ENCODE measurements around the gene CRTC3. TPM values are rescaled to one million over a fixed set of nuclear protein-coding genes. Genes with fewer than 3 reads are reported as not detected.

Gene CRTC3
- total RNA-seq, 2 experiments from 2014 or later, result 5.6 to 14.7 TPM

DNA sequence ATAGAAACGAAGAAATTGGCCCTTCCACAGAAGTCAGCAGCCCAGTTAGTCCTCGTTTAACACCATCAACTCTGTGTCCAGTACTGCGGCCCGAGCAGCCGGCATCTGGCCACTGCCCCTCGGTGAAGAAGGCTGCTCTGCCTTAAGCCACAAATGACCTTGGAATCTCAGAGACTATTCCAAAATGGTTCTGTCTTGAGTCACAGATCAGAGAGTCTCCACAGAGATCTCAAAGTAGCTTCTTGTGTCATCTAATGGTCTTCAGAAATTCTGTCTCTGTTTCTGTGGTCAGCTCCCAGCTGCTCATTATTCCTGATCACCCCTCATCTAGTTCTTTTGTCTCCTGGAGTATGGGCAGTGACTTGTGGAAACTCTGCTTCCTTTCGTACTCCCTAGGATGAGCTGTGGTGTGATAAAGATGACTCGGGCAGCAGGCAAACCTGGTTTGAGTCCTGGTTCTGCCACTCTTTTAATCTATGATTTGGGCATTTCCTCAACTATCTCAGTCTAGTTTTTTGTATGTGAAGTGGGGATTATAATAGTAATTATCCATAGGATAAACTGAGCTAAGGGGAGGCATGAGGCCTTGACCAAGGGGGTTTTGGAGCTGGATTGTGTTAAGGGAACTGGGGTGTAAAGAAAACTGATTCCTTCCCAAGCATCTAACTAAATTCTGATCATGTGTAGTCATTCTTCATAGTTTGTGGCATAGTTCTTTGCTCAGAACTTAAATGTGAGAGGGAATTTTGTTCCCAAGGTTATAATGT, 22.6 kb downstream of the CRTC3 start:
- intact Hi-C loops (cut with micrococcal nuclease; ENCODE audit: unreplicated experiment), result no loop called here
- TF ChIP-seq, protein P1, sequence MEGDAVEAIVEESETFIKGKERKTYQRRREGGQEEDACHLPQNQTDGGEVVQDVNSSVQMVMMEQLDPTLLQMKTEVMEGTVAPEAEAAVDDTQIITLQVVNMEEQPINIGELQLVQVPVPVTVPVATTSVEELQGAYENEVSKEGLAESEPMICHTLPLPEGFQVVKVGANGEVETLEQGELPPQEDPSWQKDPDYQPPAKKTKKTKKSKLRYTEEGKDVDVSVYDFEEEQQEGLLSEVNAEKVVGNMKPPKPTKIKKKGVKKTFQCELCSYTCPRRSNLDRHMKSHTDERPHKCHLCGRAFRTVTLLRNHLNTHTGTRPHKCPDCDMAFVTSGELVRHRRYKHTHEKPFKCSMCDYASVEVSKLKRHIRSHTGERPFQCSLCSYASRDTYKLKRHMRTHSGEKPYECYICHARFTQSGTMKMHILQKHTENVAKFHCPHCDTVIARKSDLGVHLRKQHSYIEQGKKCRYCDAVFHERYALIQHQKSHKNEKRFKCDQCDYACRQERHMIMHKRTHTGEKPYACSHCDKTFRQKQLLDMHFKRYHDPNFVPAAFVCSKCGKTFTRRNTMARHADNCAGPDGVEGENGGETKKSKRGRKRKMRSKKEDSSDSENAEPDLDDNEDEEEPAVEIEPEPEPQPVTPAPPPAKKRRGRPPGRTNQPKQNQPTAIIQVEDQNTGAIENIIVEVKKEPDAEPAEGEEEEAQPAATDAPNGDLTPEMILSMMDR (conservative IDR thresholded peaks at IDR 0.05; ENCODE audit: low read length), result no peak
- TF ChIP-seq EZH2phosphoT487 (IDR thresholded peaks at IDR 0.05; ENCODE audit: borderline replicate concordance, low read depth, low read length), result no peak
- Histone ChIP-seq H2AFZ (ENCODE audit: low read length) (no peak overlapping the region), H3K27ac (ENCODE audit: low read depth, low read length, poor library complexity, severe bottlenecking) (no peak overlapping the region), H3K4me3 (ENCODE audit: low read depth, low read length, poor library complexity, severe bottlenecking) (no peak overlapping the region), H3K36me3 (ENCODE audit: insufficient read depth, low read length) (no peaks in the 10 kb centered on the region), H3K9me3 (ENCODE audit: low read length) (no peaks in the 10 kb centered on the region), H3K4me2 (ENCODE audit: low read length) (no peak overlapping the region), H3K4me1 (ENCODE audit: insufficient read depth, low read length, poor library complexity, severe bottlenecking) (peaks cover 21% of the 10 kb centered on the region), H4K20me1 (ENCODE audit: insufficient read depth, low read length) (no peaks in the 10 kb centered on the region), H3K9me2 (ENCODE audit: insufficient read depth, low read length) (no peaks in the 10 kb centered on the region), H3K79me2 (ENCODE audit: insufficient read depth, low read depth, low read length) (no peaks in the 10 kb centered on the region)
- no peak for DNase-seq (ENCODE audit: low spot score)
- BruUV-seq (replicated peaks), result no TSS peak
- POLR2A ChIA-PET, result interaction anchor here (0.5 to 1.1 kb wide), 3 partner anchors 33 to 684 kb away, joined by 3 read pairs; no protein-coding TSS in a partner anchor
- CTCF ChIA-PET (ENCODE audit: unreplicated experiment), result no interaction called here

DNA sequence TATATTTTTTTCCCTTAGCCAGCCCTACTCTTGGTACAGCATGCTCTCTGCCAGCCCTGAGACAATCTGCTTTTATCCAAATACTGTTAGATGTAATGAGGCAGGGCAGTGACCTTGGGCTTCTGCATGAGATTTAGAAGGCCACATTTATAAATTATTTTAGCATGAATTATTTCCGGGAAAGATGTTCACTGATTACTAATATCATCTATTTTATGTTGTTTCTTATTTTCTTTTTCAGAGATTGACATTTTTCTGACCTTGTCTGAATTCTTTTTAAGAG, 23.1 kb downstream of the CRTC3 start:
- CTCF ChIA-PET (ENCODE audit: unreplicated experiment), result no interaction called here

More for the DNA sequence above, 23.1 kb downstream of the CRTC3 start:
- Histone ChIP-seq H3K9me2 (ENCODE audit: insufficient read depth, low read length) (no peaks in the 10 kb centered on the region), H3K79me2 (ENCODE audit: insufficient read depth, low read depth, low read length) (no peaks in the 10 kb centered on the region), H3K4me3 (ENCODE audit: low read depth, low read length, poor library complexity, severe bottlenecking) (no peak overlapping the region), H4K20me1 (ENCODE audit: insufficient read depth, low read length) (no peaks in the 10 kb centered on the region), H3K27ac (ENCODE audit: low read depth, low read length, poor library complexity, severe bottlenecking) (no peak overlapping the region), H3K9me3 (ENCODE audit: low read length) (no peaks in the 10 kb centered on the region), H2AFZ (ENCODE audit: low read length) (no peak overlapping the region), H3K4me1 (ENCODE audit: insufficient read depth, low read length, poor library complexity, severe bottlenecking) (peaks cover 21% of the 10 kb centered on the region), H3K4me2 (ENCODE audit: low read length) (no peak overlapping the region), H3K36me3 (ENCODE audit: insufficient read depth, low read length) (no peaks in the 10 kb centered on the region)
- intact Hi-C loops (cut with micrococcal nuclease; ENCODE audit: unreplicated experiment), result no loop called here
- BruUV-seq (replicated peaks), result no TSS peak
- POLR2A ChIA-PET, result interaction anchor here (0.5 to 1.1 kb wide), 3 partner anchors 33 to 684 kb away, joined by 3 read pairs; no protein-coding TSS in a partner anchor
- no peak for DNase-seq (ENCODE audit: low spot score)
- TF ChIP-seq, protein P1 (conservative IDR thresholded peaks at IDR 0.05; ENCODE audit: low read length), result no peak
- no peak for TF ChIP-seq EZH2phosphoT487 (IDR thresholded peaks at IDR 0.05; ENCODE audit: borderline replicate concordance, low read depth, low read length)

Measured in OCI-LY7 (cell line).